ENCODE results near the gene RBM4.

RBM4 gene

DNA sequence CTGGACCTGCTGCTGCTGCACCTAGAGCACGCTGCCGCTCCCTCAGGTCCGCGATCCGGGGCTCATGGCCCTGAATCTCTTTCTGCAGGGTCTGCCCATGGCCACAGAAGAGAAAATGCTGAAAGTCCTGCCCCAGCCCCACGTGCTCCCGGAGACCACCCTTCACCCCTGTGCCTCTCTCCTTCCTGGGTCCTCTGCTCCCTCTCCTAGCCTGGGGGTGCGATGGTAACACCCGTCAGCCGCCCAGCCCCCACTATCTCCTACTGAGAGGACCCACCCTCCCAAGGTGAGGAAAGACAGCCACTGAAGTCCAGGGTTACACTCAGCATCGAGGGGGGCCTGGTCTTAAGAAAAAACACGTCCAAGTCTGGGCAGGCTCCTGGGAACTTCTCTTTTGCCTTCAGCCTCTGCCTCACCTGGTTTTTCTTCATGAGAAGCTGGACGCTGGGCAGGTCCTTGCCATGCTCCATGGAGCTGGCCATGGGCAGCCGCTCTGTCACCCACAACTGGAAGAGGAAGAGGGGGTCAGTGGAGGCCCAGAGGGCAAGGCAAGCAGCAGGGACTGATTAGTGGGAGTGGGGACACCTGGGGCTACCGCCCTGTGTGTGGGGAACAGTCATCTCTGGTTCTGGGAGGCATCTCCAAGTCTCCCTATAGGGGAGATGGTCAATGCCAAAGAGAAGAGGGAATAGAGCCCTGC is 55.0 kb downstream of the RBM4 start:
- Histone ChIP-seq H3K4me3 (ENCODE audit: low read depth, low read length, poor library complexity, severe bottlenecking) (no peak overlapping the region), H3K27ac (ENCODE audit: low read depth, low read length, poor library complexity, severe bottlenecking) (no peak overlapping the region), H3K79me2 (ENCODE audit: insufficient read depth, low read length) (no peaks in the 10 kb centered on the region), H3K27me3 (ENCODE audit: insufficient read depth, low read length) (no peaks in the 10 kb centered on the region), H3K4me2 (ENCODE audit: low read length) (no peak overlapping the region), H3K9ac (ENCODE audit: low read length) (no peak overlapping the region), H3K4me1 (ENCODE audit: insufficient read depth, low read length, severe bottlenecking) (peaks cover 8% of the 10 kb centered on the region), H3F3A (ENCODE audit: insufficient read depth, low read length) (no peaks in the 10 kb centered on the region), H2AFZ (ENCODE audit: low read length) (no peak overlapping the region), H3K9me3 (ENCODE audit: low read length) (no peaks in the 10 kb centered on the region), H3K9me2 (ENCODE audit: low read depth, low read length) (no peaks in the 10 kb centered on the region), H4K20me1 (ENCODE audit: insufficient read depth, low read length) (no peaks in the 10 kb centered on the region), H3K36me3 (ENCODE audit: insufficient read depth, low read length) (peaks cover 46% of the 10 kb centered on the region)
- no peak for TF ChIP-seq EZH2 (IDR thresholded peaks at IDR 0.05; ENCODE audit: borderline replicate concordance, low read length)
- TF ChIP-seq, protein P1, sequence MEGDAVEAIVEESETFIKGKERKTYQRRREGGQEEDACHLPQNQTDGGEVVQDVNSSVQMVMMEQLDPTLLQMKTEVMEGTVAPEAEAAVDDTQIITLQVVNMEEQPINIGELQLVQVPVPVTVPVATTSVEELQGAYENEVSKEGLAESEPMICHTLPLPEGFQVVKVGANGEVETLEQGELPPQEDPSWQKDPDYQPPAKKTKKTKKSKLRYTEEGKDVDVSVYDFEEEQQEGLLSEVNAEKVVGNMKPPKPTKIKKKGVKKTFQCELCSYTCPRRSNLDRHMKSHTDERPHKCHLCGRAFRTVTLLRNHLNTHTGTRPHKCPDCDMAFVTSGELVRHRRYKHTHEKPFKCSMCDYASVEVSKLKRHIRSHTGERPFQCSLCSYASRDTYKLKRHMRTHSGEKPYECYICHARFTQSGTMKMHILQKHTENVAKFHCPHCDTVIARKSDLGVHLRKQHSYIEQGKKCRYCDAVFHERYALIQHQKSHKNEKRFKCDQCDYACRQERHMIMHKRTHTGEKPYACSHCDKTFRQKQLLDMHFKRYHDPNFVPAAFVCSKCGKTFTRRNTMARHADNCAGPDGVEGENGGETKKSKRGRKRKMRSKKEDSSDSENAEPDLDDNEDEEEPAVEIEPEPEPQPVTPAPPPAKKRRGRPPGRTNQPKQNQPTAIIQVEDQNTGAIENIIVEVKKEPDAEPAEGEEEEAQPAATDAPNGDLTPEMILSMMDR (IDR thresholded peaks at IDR 0.05; ENCODE audit: low read length) = no peak

DNA sequence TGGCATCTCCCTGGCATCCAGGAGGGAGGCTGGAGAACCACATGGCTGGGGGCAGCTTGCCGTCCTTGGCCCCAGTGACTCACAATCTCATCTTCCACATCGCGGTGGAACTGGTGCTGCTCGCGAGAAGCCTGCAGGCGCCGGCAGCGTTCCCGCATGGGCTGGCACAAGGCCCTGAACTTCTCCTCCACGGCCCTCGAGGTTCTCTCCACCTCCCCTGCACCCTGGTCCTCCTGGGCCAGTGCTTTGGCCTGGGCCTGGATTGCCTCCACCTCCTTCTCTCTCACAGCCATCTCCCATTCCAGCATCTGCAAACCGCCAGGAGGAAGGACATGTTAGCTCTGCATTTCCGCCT is 55.5 kb downstream of the RBM4 start:
- H3K9ac ChIP-seq (ENCODE audit: low read length) = no peak overlapping the region
- H4K20me1 ChIP-seq (ENCODE audit: insufficient read depth, low read length) = no peaks in the 10 kb centered on the region
- no peak overlapping the region for H3K4me3 ChIP-seq (ENCODE audit: low read depth, low read length, poor library complexity, severe bottlenecking)
- no peaks in the 10 kb centered on the region for H3K79me2 ChIP-seq (ENCODE audit: insufficient read depth, low read length)
- H3K36me3 ChIP-seq (ENCODE audit: insufficient read depth, low read length) = peaks cover 47% of the 10 kb centered on the region
- TF ChIP-seq, protein P1 (IDR thresholded peaks at IDR 0.05; ENCODE audit: low read length) = no peak
- no peak for TF ChIP-seq EZH2 (IDR thresholded peaks at IDR 0.05; ENCODE audit: borderline replicate concordance, low read length)
- no peaks in the 10 kb centered on the region for H3K9me3 ChIP-seq (ENCODE audit: low read length)
- no peaks in the 10 kb centered on the region for H3K9me2 ChIP-seq (ENCODE audit: low read depth, low read length)
- no peaks in the 10 kb centered on the region for H3F3A ChIP-seq (ENCODE audit: insufficient read depth, low read length)
- no peak overlapping the region for H2AFZ ChIP-seq (ENCODE audit: low read length)
- H3K4me1 ChIP-seq (ENCODE audit: insufficient read depth, low read length, severe bottlenecking) = peaks cover 8% of the 10 kb centered on the region
- H3K4me2 ChIP-seq (ENCODE audit: low read length) = no peak overlapping the region
- no peak overlapping the region for H3K27ac ChIP-seq (ENCODE audit: low read depth, low read length, poor library complexity, severe bottlenecking)
- no peaks in the 10 kb centered on the region for H3K27me3 ChIP-seq (ENCODE audit: insufficient read depth, low read length)

DNA sequence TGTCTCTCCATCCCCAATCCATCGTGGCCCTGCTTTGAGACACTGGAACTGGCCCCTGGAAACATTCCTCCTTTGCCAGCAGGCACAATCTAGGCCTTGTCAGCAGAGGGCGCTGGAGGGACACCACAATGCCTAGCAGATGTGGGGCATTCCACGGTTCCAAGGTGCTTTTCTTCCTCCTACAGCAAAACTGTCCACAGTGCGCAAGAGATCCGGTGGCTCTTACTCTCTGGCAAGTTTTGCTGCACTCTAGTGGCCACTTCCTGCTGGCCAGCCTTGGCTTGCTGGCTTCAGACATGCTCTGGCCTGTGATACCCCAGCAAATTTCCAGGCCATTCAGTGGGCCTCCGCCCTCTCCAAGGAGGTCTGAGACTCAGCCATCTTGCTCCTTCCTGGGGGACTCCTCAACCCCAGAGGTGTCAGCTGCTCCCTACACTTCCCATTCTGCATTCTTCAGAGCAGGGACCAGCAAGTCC is 56.3 kb downstream of the RBM4 start:
- no peak overlapping the region for H3K27ac ChIP-seq (ENCODE audit: low read depth, low read length, poor library complexity, severe bottlenecking)
- H3K9me2 ChIP-seq (ENCODE audit: low read depth, low read length) = no peaks in the 10 kb centered on the region
- TF ChIP-seq, protein P1 (IDR thresholded peaks at IDR 0.05; ENCODE audit: low read length) = peak; percentile 99
- TF ChIP-seq EZH2 (IDR thresholded peaks at IDR 0.05; ENCODE audit: borderline replicate concordance, low read length) = no peak
- no peak overlapping the region for H3K4me3 ChIP-seq (ENCODE audit: low read depth, low read length, poor library complexity, severe bottlenecking)
- H3K4me2 ChIP-seq (ENCODE audit: low read length) = no peak overlapping the region
- H3K79me2 ChIP-seq (ENCODE audit: insufficient read depth, low read length) = no peaks in the 10 kb centered on the region
- no peak overlapping the region for H3K9ac ChIP-seq (ENCODE audit: low read length)
- peaks cover 8% of the 10 kb centered on the region for H3K4me1 ChIP-seq (ENCODE audit: insufficient read depth, low read length, severe bottlenecking)
- no peaks in the 10 kb centered on the region for H3K27me3 ChIP-seq (ENCODE audit: insufficient read depth, low read length)
- no peaks in the 10 kb centered on the region for H3F3A ChIP-seq (ENCODE audit: insufficient read depth, low read length)
- H3K36me3 ChIP-seq (ENCODE audit: insufficient read depth, low read length) = peaks cover 54% of the 10 kb centered on the region
- H2AFZ ChIP-seq (ENCODE audit: low read length) = no peak overlapping the region
- no peaks in the 10 kb centered on the region for H4K20me1 ChIP-seq (ENCODE audit: insufficient read depth, low read length)
- H3K9me3 ChIP-seq (ENCODE audit: low read length) = no peaks in the 10 kb centered on the region

All from OCI-LY1 (cell line).